Inflammatory macrophage treated with lipopolysaccharide for 4 hours (primary cell): ENCODE results near the gene DDX49.
A peak's percentile ranks its signal among the peaks of the same experiment; 100 is the strongest.
"Not testable (repeated sequence)": the region's sequence is repeated elsewhere in the genome, so short reads cannot be mapped to it uniquely, and the experiment has no call there.

Experiments used
- DNase-seq: peaks from one replicate; pipeline ENCODE4 v3.0.0-alpha.2; 2020

DDX49 gene

GRCh38 chr19:18942692-18943091 lies 23.2 kb downstream of the DDX49 start:
- no peak for DNase-seq

- no peak for DNase-seq
Observed at GRCh38 chr19:18943465-18943864, 23.9 kb downstream of the DDX49 start.

- DNase-seq, result no peak
Observed at GRCh38 chr19:18945297-18945696, 25.8 kb downstream of the DDX49 start.

GRCh38 chr19:18946335-18946734 lies 26.8 kb downstream of the DDX49 start:
- no peak for DNase-seq

GRCh38 chr19:18946918-18947317 lies 27.4 kb downstream of the DDX49 start:
- no peak for DNase-seq

GRCh38 chr19:18948075-18948975 lies 28.8 kb downstream of the DDX49 start:
- no peak for DNase-seq

GRCh38 chr19:18948976-18949356 lies 29.5 kb downstream of the DDX49 start:
- DNase-seq, result no peak

- DNase-seq, result no peak
Observed at GRCh38 chr19:18949858-18950257, 30.3 kb downstream of the DDX49 start.

- DNase-seq, result no peak
Observed at GRCh38 chr19:18951721-18952281, 32.3 kb downstream of the DDX49 start.

GRCh38 chr19:18952364-18953003 lies 33.0 kb downstream of the DDX49 start:
- not testable (repeated sequence) for DNase-seq

- DNase-seq, result no peak
Observed at GRCh38 chr19:18954094-18954493, 34.6 kb downstream of the DDX49 start.

GRCh38 chr19:18955042-18955441 lies 35.5 kb downstream of the DDX49 start:
- DNase-seq, result no peak

GRCh38 chr19:18960370-18960769 lies 40.9 kb downstream of the DDX49 start:
- DNase-seq, result no peak

GRCh38 chr19:18961767-18962620 lies 42.5 kb downstream of the DDX49 start:
- DNase-seq, result no peak

- DNase-seq, result no peak
Observed at GRCh38 chr19:18964121-18964520, 44.6 kb downstream of the DDX49 start.

GRCh38 chr19:18966307-18966706 lies 46.8 kb downstream of the DDX49 start:
- DNase-seq, result no peak

GRCh38 chr19:18967358-18968146 lies 48.0 kb downstream of the DDX49 start:
- DNase-seq, result peak; percentile 66

- DNase-seq, result no peak
Observed at GRCh38 chr19:18969931-18970659, 50.6 kb downstream of the DDX49 start.

- peak; percentile 74 for DNase-seq
Observed at GRCh38 chr19:18972301-18972811, 52.8 kb downstream of the DDX49 start.

- DNase-seq, result peak; percentile 15
Observed at GRCh38 chr19:18972851-18973250, 53.3 kb downstream of the DDX49 start.

- DNase-seq, result peak; percentile 45
Observed at GRCh38 chr19:18975011-18975410, 55.5 kb downstream of the DDX49 start.
